Occipital lobe (tissue), 2 donors: ENCODE measurements around the gene MLLT1. TPM values are rescaled to one million over a fixed set of nuclear protein-coding genes. Genes with fewer than 3 reads are reported as not detected.
"Not testable (repeated sequence)": the region's sequence is repeated elsewhere in the genome, so short reads cannot be mapped to it uniquely, and the experiment has no call there.

ENCODE experiments used
- DNase-seq: peaks from one replicate; lab custom pipeline; 2025; lab: John Stamatoyannopoulos, UW
- total RNA-seq: library from RNA; depleted of rRNA; stranded (reverse); fragments of >200 nt; gene quantifications from one replicate; pipeline ENCODE4 v1.2.3, GENCODE V29; 2014

MLLT1 gene, protein sequence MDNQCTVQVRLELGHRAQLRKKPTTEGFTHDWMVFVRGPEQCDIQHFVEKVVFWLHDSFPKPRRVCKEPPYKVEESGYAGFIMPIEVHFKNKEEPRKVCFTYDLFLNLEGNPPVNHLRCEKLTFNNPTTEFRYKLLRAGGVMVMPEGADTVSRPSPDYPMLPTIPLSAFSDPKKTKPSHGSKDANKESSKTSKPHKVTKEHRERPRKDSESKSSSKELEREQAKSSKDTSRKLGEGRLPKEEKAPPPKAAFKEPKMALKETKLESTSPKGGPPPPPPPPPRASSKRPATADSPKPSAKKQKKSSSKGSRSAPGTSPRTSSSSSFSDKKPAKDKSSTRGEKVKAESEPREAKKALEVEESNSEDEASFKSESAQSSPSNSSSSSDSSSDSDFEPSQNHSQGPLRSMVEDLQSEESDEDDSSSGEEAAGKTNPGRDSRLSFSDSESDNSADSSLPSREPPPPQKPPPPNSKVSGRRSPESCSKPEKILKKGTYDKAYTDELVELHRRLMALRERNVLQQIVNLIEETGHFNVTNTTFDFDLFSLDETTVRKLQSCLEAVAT
- 8.6 TPM for total RNA-seq

- peak; percentile 95 for DNase-seq
Observed at GRCh38 chr19:6279931-6280591, at the start of gene MLLT1. Gene MLLT1, minus strand, starts transcription at chr19:6279975. Its CDS starts 191 bp downstream, at chr19:6279784.

DNA sequence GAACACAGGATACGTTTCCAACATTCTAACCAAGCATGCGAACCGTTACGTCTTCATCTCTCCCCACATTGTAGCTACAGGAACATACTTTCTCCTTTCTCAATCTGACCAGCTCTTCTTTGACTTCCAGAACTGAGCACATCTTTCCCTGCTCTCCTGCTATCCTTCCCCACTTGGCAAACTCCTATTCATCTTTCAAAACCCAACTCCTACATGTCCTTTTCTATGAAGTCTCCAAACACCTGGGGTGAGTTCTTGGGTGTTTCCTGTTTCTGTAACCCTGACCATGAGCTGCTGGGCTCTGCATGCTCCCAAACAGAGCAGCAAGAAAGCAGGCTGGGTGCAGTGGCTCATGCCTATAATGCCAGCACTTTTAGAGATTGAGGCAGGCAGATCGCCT, 47.0 kb upstream of the MLLT1 start:
- no peak for DNase-seq

- DNase-seq, result no peak
Observed at GRCh38 chr19:6325614-6326013, 45.8 kb upstream of the MLLT1 start.

DNA sequence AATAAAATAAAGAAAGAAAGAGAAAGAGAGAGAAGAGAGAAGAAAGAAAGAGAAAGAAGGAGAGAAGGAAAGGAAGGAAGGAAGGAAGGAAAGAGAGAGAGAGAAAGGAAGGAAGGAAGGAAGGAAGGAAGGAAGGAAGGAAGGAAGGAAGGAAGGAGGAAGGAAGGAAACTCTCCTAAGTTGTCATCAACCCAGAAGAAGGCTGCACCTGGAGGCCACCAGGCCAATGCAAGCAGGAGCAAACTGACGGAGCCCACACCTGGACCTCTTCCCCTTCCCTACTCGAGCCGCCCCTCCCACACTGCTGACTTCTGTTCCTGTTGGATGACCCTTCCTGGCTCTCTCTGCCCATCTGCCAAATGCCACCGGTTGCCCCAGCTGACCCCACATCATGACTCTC, 45.0 kb upstream of the MLLT1 start:
- DNase-seq, result no peak

- no peak for DNase-seq
Observed at GRCh38 chr19:6322284-6322683, 42.5 kb upstream of the MLLT1 start.

DNA sequence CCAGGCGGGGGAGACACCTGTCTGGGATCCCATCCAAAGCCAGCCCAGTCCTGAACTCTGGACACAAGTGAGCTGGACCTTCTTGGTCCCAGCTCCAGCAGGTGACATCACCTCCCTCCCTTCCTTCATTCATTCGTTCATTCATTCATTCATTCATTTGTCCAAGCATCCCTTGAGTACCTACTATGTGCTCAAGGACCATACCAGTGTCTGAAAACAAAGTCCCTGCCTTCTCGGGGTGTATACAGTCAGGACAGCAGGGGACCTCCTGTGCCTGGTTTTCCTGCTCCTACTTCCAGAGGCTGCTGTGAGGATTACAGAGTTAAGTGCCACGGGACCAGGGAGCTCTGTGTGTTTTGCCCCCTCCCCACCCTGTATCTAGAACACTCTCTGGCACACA, 39.6 kb upstream of the MLLT1 start:
- no peak for DNase-seq

GRCh38 chr19:6318772-6319171, 39.0 kb upstream of the MLLT1 start:
- DNase-seq, result no peak

- DNase-seq, result not testable (repeated sequence)
Observed at GRCh38 chr19:6315646-6316045, 35.9 kb upstream of the MLLT1 start.

DNA sequence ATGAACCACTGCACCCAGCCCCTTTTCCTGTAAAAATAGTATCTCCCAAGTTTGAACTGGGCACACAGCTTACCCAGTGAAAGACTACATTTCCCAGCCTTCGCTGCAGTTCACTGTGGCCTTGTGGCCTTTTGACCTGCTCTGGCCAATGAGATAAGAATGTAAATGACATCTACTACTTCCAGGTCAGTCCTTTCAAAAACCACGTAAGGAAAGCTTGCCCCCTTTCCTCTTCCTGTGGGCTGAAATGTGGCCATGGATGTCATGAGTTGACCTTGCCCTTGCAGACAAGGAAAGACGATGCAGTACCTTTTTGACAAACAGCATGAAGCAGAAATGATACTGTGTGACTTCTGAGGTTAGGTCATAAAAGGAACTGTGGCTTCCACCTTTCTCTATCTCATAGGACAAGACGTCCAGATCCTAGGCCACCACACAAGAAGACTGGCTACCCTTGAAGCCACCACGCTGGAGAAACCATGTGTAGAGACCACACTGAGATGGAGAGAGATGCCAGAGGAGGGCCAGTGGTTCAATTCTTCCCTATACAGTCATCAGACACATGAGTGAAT, 33.7 kb upstream of the MLLT1 start:
- no peak for DNase-seq

GRCh38 chr19:6312018-6312417, 32.2 kb upstream of the MLLT1 start:
- no peak for DNase-seq

DNA sequence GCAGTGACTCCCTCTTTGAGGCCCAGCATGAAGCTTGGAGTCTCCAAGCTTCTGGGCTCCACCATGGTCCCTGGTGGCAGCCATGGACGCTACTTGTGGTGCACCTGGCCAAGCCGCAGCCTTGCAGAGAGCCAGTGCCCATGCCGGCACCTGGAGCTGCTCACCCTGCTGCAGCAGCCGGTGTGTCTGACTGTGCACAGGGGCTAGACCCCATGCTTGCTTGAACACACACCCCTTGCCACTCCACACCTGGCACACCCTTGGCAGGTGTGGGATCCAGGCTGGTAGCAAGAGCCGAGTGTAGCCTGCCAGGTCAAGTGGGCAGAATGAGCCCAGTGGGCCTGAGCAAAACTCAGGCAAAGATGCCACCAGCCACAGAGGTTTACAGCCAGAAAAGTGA, 18.6 kb upstream of the MLLT1 start:
- DNase-seq, result no peak

GRCh38 chr19:6297202-6297601, 17.4 kb upstream of the MLLT1 start:
- DNase-seq, result no peak

GRCh38 chr19:6292006-6292405, 12.2 kb upstream of the MLLT1 start:
- DNase-seq, result no peak

- DNase-seq, result no peak
Observed at GRCh38 chr19:6288737-6289136, 9.0 kb upstream of the MLLT1 start.

GRCh38 chr19:6287269-6287885, 7.6 kb upstream of the MLLT1 start:
- no peak for DNase-seq

DNA sequence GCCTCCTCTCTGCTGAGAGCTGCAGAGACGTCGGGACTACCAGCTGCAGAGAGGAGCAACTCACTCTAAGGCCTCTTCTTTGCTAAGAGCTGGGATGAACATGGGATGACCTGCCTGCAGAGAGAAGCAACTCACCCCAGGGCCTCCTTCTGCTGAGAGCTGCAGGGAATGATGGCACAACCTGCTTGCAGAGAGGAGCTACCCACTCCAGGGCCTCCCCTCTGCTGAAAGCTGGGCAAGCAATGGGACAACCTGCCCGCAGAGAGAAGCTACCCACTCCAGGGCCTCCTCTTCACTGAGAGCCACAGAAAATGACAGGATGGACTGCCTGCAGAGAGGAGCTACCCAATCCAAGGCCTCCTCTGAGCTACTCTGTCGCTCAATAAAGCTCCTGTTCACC, 6.9 kb upstream of the MLLT1 start:
- DNase-seq, result no peak

GRCh38 chr19:6282393-6282792, 2.6 kb upstream of the MLLT1 start:
- not testable (repeated sequence) for DNase-seq

DNA sequence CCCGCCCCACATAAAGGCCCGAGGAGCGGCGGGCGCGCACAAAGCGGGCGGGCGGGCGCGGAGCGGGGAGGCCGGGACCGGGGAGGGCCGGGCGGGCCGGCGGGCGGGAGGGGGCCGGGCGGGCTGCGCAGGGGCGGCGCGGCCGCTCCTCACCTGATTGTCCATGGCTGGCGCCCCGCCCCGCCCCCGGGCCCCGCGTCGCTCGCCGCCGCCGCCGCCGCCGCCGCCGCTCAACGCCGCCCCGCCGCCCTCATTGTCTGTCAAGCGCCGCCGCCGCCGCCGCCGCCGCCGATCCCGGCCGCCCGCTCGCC, 200 bp downstream of the MLLT1 start:
- DNase-seq, result no peak

- no peak for DNase-seq
Observed at GRCh38 chr19:6278740-6279619, 795 bp downstream of the MLLT1 start.

DNA sequence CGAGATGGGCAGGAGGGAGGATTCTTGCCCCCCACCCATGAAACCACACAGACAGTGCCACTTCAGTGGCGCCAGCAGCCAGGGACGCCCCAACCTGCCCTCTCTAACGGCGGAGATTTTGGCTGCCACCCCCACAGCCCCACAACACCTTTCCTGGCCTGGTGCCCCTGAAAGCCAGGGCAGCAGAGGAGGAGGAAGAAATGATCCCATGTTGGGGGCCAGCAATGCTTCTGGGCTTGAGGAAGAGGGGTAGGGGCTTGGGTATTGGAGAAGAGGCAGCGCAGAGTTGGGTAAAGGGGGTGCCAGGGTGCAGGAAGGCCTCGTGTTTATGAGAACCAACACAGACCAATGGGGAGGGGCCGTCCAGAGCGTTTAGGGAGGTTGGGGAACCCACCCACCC, 1.7 kb downstream of the MLLT1 start:
- DNase-seq, result no peak

DNA sequence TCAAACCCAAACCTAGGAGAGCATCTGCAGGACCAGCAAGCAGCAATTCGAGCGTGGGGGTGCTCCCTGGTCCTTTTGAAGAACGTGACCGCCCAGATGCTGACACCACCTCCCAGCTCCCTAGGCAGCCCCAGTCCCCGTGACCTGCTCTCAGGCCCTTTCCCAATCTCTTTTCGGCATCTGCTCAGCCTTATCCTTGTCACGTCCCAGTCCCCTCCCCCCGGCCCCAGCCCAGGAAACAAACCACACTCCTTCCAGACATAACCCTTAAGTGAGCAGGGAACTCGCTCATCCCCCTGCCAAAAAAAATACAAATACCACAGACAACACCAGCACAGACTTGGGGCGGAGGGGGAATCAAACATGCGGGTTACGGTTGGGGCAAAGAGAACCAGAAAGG, 3.3 kb downstream of the MLLT1 start:
- no peak for DNase-seq
